GM12878 (cell line): ENCODE measurements around the gene SRRM3. TPM values are rescaled to one million over a fixed set of nuclear protein-coding genes. Genes with fewer than 3 reads are reported as not detected.

Source experiments
- ATAC-seq: fragments of 200-7000 bp; cut with Tn5 transposase; 3 replicates; pipeline ENCODE4 v1.9.1; 2020; ENCODE audit warnings: mild to moderate bottlenecking, moderate library complexity
- BruUV-seq: library from RNA; stranded (reverse); fragments of 400-500 nt; replicated peaks from 2 replicates; lab custom pipeline; 2021; lab: Mats Ljungman, UMichigan
- CTCF ChIA-PET: fragments of 300-600 bp; sonication (Branson Sonifier 250); formaldehyde crosslinking; extraction: SDS; loops from one replicate; lab custom pipeline; 2021; ENCODE audit warnings: inconsistent platforms; lab: Yijun Ruan, JAX
- POLR2A ChIA-PET: fragments of 350-600 bp; formaldehyde crosslinking; extraction: SDS; loops from one replicate; lab custom pipeline; 2021; ENCODE audit warnings: inconsistent platforms; lab: Charles Lee
- RAD21 ChIA-PET: fragments of 300-600 bp; sonication (Branson Sonifier 250); formaldehyde crosslinking; loops from one replicate; lab custom pipeline; 2023; ENCODE audit warnings: antibody characterized with exemption; ENCODE audit not compliant: unreplicated experiment; lab: Charles Lee
- SMC1A ChIA-PET: fragments of 300-600 bp; sonication (Branson Sonifier 250); formaldehyde crosslinking; loops from one replicate; lab custom pipeline; 2023; ENCODE audit not compliant: unreplicated experiment, uncharacterized antibody; lab: Charles Lee
- DNase-seq: peaks from one replicate; pipeline ENCODE4 v3.0.0-alpha.2; 2011; ENCODE audit warnings: low read depth, low spot score
- FAIRE-seq: peaks from 3 replicates; lab custom pipeline; 2011; peaks lifted over from hg19 to GRCh38; lab: Jason Lieb, UNC
- H2AFZ ChIP-seq: 2 replicates; pipeline ENCODE4 v1.6.0; 2011; ENCODE audit warnings: low read depth, low read length, control low read depth; ENCODE audit not compliant: control insufficient read depth
- H3K27ac ChIP-seq: 2 replicates; pipeline ENCODE4 v1.5.1; 2011; ENCODE audit warnings: control low read depth; ENCODE audit not compliant: control insufficient read depth, insufficient read depth
- H3K27me3 ChIP-seq, 2 experiments: replicated peaks in 1 of 2; 2 replicates each; pipeline versions ENCODE4 v1.6.0 to v1.6.1; 2011; ENCODE audit warnings: low read length in 1 of 2; ENCODE audit not compliant: control insufficient read depth in 2 of 2, insufficient read depth in 2 of 2
- H3K36me3 ChIP-seq, 2 experiments: 2 replicates each; pipeline ENCODE4 v1.5.1; 2011; ENCODE audit warnings: low read length in 1 of 2; ENCODE audit not compliant: control insufficient read depth in 2 of 2, insufficient read depth in 2 of 2
- H3K4me1 ChIP-seq: 2 replicates; pipeline ENCODE4 v1.6.1; 2011; ENCODE audit warnings: mild to moderate bottlenecking, low read length, moderate library complexity, mixed read lengths; ENCODE audit not compliant: control insufficient read depth, insufficient read depth
- H3K4me2 ChIP-seq: 2 replicates; pipeline ENCODE4 v1.6.0; 2011; ENCODE audit warnings: control low read depth; ENCODE audit not compliant: control insufficient read depth, insufficient read depth
- H3K4me3 ChIP-seq: fragments of 200-600 bp; sonication (generic); 2 replicates; pipeline ENCODE4 v1.5.1; 2016
- H3K79me2 ChIP-seq: 2 replicates; pipeline ENCODE4 v1.6.0; 2011; ENCODE audit warnings: low read length; ENCODE audit not compliant: control insufficient read depth, insufficient read depth
- H3K9ac ChIP-seq: 2 replicates; pipeline ENCODE4 v1.8.0; 2011; ENCODE audit warnings: low read length, control low read depth, mixed read lengths; ENCODE audit not compliant: control insufficient read depth, insufficient read depth
- H3K9me3 ChIP-seq: replicated peaks from 3 replicates; pipeline ENCODE4 v1.5.1; 2011; ENCODE audit warnings: mild to moderate bottlenecking, low read length; ENCODE audit not compliant: control insufficient read depth, insufficient read depth
- H4K20me1 ChIP-seq: 2 replicates; pipeline ENCODE4 v1.6.0; 2011; ENCODE audit not compliant: control insufficient read depth, insufficient read depth
- ATF3 ChIP-seq: IDR thresholded peaks from 2 replicates; pipeline ENCODE4 v1.6.1; 2011; ENCODE audit warnings: low read depth, mild to moderate bottlenecking, low read length, moderate library complexity, borderline replicate concordance; ENCODE audit errors: extremely low read depth
- BRCA1 ChIP-seq: IDR thresholded peaks from 2 replicates; pipeline ENCODE4 v1.6.1; 2011; ENCODE audit warnings: low read depth, low read length, improper control_type of control experiment
- EED ChIP-seq: sonication (generic); IDR thresholded peaks from 2 replicates; pipeline ENCODE4 v1.6.1; 2016; ENCODE audit warnings: antibody characterized with exemption, low read depth
- MTA2 ChIP-seq: fragments of 450-650 bp; IDR thresholded peaks from 2 replicates; pipeline ENCODE4 v1.6.1; 2016; ENCODE audit warnings: low read depth, mild to moderate bottlenecking, moderate library complexity
- POU2F2 ChIP-seq: IDR thresholded peaks from 3 replicates; pipeline ENCODE4 v1.6.1; 2011; ENCODE audit warnings: low read depth, mild to moderate bottlenecking, low read length, borderline replicate concordance
- TAF1 ChIP-seq: IDR thresholded peaks from 2 replicates; pipeline ENCODE4 v1.6.1; 2011; ENCODE audit warnings: mild to moderate bottlenecking, low read depth, low read length, borderline replicate concordance
- USF1 ChIP-seq: IDR thresholded peaks from 2 replicates; pipeline ENCODE4 v1.6.1; 2011; ENCODE audit warnings: borderline replicate concordance, low read depth, mild to moderate bottlenecking, moderate library complexity, mixed read lengths, low read length; ENCODE audit not compliant: insufficient read depth; ENCODE audit errors: extremely low read length
- WRNIP1 ChIP-seq: IDR thresholded peaks from 2 replicates; pipeline ENCODE4 v1.6.1; 2011; ENCODE audit warnings: low read depth, low read length, improper control_type of control experiment, borderline replicate concordance
- ZBED1 ChIP-seq: IDR thresholded peaks from 2 replicates; pipeline ENCODE4 v1.6.1; 2016; ENCODE audit warnings: borderline replicate concordance
- WGBS: methylation state at CpG from one replicate; pipeline ENCODE4 v1.1.6; 2016; ENCODE audit warnings: low lambda C conversion rate; ENCODE audit not compliant: insufficient replicate concordance, insufficient coverage; ENCODE audit errors: missing lambda C conversion rate; 5-methylcytosine and 5-hydroxymethylcytosine counted together
- in situ Hi-C: fragments of 300-500 bp; cut with MboI; formaldehyde crosslinking; loops from 9 replicates; pipeline ENCODE4 v1.14.3; 2018; ENCODE audit warnings: mixed read lengths
- intact Hi-C: fragments of 100-400 bp; cut with micrococcal nuclease; formaldehyde crosslinking; loops from one replicate; pipeline ENCODE4 v1.14.2; 2022; ENCODE audit not compliant: unreplicated experiment
- polyA plus RNA-seq, 11 experiments: library from polyadenylated mRNA; depleted of rRNA in 4 of 11; unstranded in 6 of 11; stranded (reverse) in 5 of 11; fragments of >200 nt; fragmentation: Nextera tagmentation in 4 of 11; fragmentation: Illumina TruSeq in 1 of 11; extraction: Ambion mirVana in 4 of 11; extraction: Trizol in 1 of 11; gene quantifications; 1 replicate in 1 of 11; 2 replicates in 10 of 11; pipeline versions ENCODE4 v1.2.1 to v1.2.3, GENCODE V29; 2011 to 2016; ENCODE audit warnings: inconsistent platforms in 2 of 11, missing spikeins in 2 of 11, low read depth in 1 of 11
- total RNA-seq, 4 experiments: library from RNA; depleted of rRNA in 3 of 4; stranded (reverse); fragments of >200 nt in 3 of 4; fragmentation: Illumina TruSeq in 1 of 4; extraction: Trizol in 1 of 4; gene quantifications; 2 replicates each; pipeline versions ENCODE4 v1.2.1 to v1.2.3, GENCODE V29; 2013 to 2021

The SRRM3 gene
- total and polyA plus RNA-seq, 10 of the 15 experiments (the other 5 are each of a cell fraction or from before 2014, with no cell fraction given), result 0.03 to 0.15 (median 0.05) TPM; not detected in 6

GRCh38 chr7:76222839-76223238, 21.1 kb downstream of the SRRM3 start:
- no TSS peak for BruUV-seq
- ChIA-PET RAD21 (no interaction called here), SMC1A (no interaction called here), POLR2A (interaction anchor here (0.6 kb wide), 1 partner anchor 29 kb away, joined by 5 read pairs; no protein-coding TSS in a partner anchor), CTCF (interaction anchor here (0.6 kb wide), 1 partner anchor 46 kb away, joined by 3 read pairs; no protein-coding TSS in a partner anchor)
- in situ Hi-C loops (no loop called here), intact Hi-C loops (no loop called here)
- Histone ChIP-seq H3K79me2 (no peaks in the 10 kb centered on the region), H4K20me1 (no peaks in the 10 kb centered on the region), H3K4me1 (no peaks in the 10 kb centered on the region), H3K4me2 (no peak overlapping the region), H2AFZ (no peak overlapping the region), H3K4me3 (no peak overlapping the region), H3K27me3 (peaks cover 0 to 3% of the 10 kb centered on the region in 2 experiments; a peak in 2 of 4 replicates), H3K9ac (no peak overlapping the region), H3K9me3 (no peaks in the 10 kb centered on the region), H3K36me3 (no peaks in the 10 kb centered on the region), H3K27ac (no peak overlapping the region)
- DNase-seq, result no peak
- ATAC-seq, result no peak
- TF ChIP-seq EED, result no peak
- no peak for TF ChIP-seq BRCA1
- TF ChIP-seq ATF3, result no peak
- no peak for TF ChIP-seq POU2F2
- TF ChIP-seq WRNIP1, result no peak
- TF ChIP-seq TAF1, result no peak
- no peak for TF ChIP-seq USF1
- TF ChIP-seq ZBED1, result no peak
- no peak for TF ChIP-seq MTA2
- WGBS, result 54% methylated on average over 5 of the region's 5 CpGs
- FAIRE-seq, result no peak
